Activated CD4-positive, alpha-beta T cell treated with anti-CD3 and anti-CD28 coated beads for 36 hours (primary cell): ENCODE measurements around the gene RERE. TPM values are rescaled to one million over a fixed set of nuclear protein-coding genes. Genes with fewer than 3 reads are reported as not detected.

Experiments used
- ATAC-seq: fragments of 200-7000 bp; cut with Tn5 transposase; one replicate; pipeline ENCODE4 v1.10.0; 2021; ENCODE audit warnings: mild to moderate bottlenecking, moderate library complexity
- CTCF ChIA-PET: fragments of 350-600 bp; sonication (Branson Sonifier 250); formaldehyde crosslinking; loops from one replicate; lab custom pipeline; 2021; ENCODE audit warnings: antibody characterized with exemption; lab: Charles Lee
- POLR2A ChIA-PET: fragments of 350-600 bp; sonication (Branson Sonifier 250); formaldehyde crosslinking; loops from one replicate; lab custom pipeline; 2021; ENCODE audit warnings: antibody characterized with exemption, inconsistent platforms; lab: Charles Lee
- DNase-seq: peaks from one replicate; pipeline ENCODE4 v3.0.0-alpha.2; 2020
- H3K27ac Mint-ChIP-seq: one replicate; pipeline ENCODE4 v1.8.0; 2021; ENCODE audit warnings: mixed read lengths
- H3K27me3 Mint-ChIP-seq: one replicate; pipeline ENCODE4 v1.8.0; 2021; ENCODE audit warnings: mixed read lengths
- H3K36me3 Mint-ChIP-seq: one replicate; pipeline ENCODE4 v1.8.0; 2021; ENCODE audit warnings: low read depth, mixed read lengths
- H3K4me1 Mint-ChIP-seq: one replicate; pipeline ENCODE4 v1.8.0; 2021; ENCODE audit warnings: mixed read lengths
- H3K4me3 Mint-ChIP-seq: one replicate; pipeline ENCODE4 v1.8.0; 2021; ENCODE audit warnings: mild to moderate bottlenecking, moderate library complexity, mixed read lengths
- H3K9me3 Mint-ChIP-seq: one replicate; pipeline ENCODE4 v1.8.0; 2021; ENCODE audit warnings: low read depth, mixed read lengths
- intact Hi-C, 2 experiments: fragments of 100-400 bp; cut with DNase I in 1 of 2; cut with micrococcal nuclease in 1 of 2; formaldehyde crosslinking; loops; one replicate each; pipeline versions ENCODE4 v1.14.2 to v1.15.1; 2022 to 2024; cut with DNase I, micrococcal nuclease
- total RNA-seq, 2 experiments: library from RNA; stranded (reverse); gene quantifications; one replicate each; pipeline ENCODE4 v1.2.3, GENCODE V29; 2021

Gene RERE
- total RNA-seq, 2 experiments from 2014 or later: 57.4 to 71.6 TPM

DNA sequence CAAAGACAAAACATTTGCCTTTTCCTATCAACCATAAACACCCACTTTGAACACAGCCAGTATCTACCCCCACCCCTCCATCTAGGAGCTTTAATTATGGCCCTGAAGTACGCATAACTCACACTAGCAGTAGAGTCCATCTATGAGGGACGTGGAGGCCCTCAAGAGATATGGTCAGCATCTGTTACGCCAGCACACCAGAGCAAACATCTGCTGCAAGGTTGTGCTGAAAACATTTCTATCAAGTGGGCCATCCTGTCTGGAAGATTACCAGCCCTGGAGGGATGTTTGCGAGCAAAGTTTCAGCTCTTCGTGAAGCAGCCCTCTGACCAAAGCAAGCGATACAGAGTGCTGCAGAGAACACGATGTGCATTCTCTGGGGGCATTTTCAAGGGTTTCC, 424.9 kb downstream of the RERE start:
- POLR2A ChIA-PET: no interaction called here
- H3K27me3 Mint-ChIP-seq: no peaks in the 10 kb centered on the region

DNA sequence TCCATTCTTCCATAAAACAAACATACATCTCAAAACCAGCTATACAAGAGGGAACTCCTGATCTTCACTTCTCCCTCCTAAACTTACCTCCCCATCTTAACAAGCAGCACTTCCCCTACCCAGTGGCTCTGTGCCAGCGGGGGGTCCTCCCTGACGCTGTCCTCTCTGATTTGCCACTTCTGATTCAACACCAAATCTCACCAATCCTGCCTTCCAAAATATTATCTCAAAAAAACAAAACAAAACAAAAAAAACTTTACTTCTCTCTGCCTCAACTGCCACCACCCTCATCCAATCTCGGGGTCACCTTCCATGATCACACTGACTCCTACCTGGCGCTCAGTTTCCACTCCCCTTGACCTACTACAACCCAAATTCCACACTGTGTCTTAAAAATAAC, 426.7 kb downstream of the RERE start:
- DNase-seq (no peak), ATAC-seq (no peak)
- Mint-ChIP-seq H3K4me1 (peaks cover 82% of the 10 kb centered on the region), H3K9me3 (no peaks in the 10 kb centered on the region), H3K27me3 (no peaks in the 10 kb centered on the region), H3K36me3 (peaks cover 35% of the 10 kb centered on the region), H3K27ac (peak overlapping the region; percentile 53), H3K4me3 (no peak overlapping the region)
- CTCF ChIA-PET: interaction anchor here (0.6 to 0.7 kb wide), 2 partner anchors 20 to 79 kb away, joined by 3 to 4 read pairs; no protein-coding TSS in a partner anchor
- intact Hi-C loops: no loop called here
- POLR2A ChIA-PET: no interaction called here

More for the DNA sequence above, 424.9 kb downstream of the RERE start:
- CTCF ChIA-PET: interaction anchor here (0.5 kb wide), 2 partner anchors 370 to 471 kb away, joined by 3 to 4 read pairs; no protein-coding TSS in a partner anchor
- Mint-ChIP-seq H3K4me1 (peaks cover 86% of the 10 kb centered on the region), H3K36me3 (peaks cover 42% of the 10 kb centered on the region), H3K9me3 (no peaks in the 10 kb centered on the region), H3K27ac (peak overlapping the region; percentile 44), H3K4me3 (no peak overlapping the region)
- DNase-seq (no peak), ATAC-seq (no peak)
- intact Hi-C loops: no loop called here

DNA sequence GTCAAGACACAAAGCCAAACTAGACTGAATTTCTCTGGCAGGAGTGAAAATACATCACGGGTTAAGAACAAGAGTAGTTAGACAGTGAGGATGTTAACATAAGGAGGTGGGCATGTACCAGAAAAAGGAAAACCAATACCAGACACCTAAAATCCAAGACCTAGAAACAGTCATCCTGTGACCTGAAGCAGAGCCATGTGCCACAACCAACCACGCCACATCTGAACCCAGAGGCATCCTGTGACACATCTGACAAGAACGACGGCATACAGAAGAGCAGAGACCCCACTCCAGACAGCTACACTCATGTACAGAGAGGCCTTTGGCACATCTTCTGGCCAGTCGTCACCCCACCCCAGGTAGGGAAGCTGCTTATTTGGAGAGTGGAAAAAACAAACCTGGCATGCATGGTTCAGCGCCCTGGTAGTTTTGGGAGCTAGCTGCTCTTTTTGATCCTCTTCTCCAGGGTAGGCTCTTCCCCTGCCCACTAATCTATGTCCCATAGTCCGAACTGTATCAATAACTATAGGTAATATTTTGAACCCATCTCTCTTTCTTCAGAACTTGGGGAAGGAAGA, 427.4 kb downstream of the RERE start:
- CTCF ChIA-PET: interaction anchor here (0.7 to 0.8 kb wide), 2 partner anchors 20 to 38 kb away, joined by 3 to 4 read pairs; no protein-coding TSS in a partner anchor
- Mint-ChIP-seq H3K27me3 (no peaks in the 10 kb centered on the region), H3K36me3 (peaks cover 34% of the 10 kb centered on the region), H3K4me3 (no peak overlapping the region), H3K9me3 (no peaks in the 10 kb centered on the region), H3K4me1 (peaks cover 81% of the 10 kb centered on the region), H3K27ac (peak overlapping the region; percentile 58)
- ATAC-seq: peak; percentile 91
- peak; percentile 69 for DNase-seq
- intact Hi-C loops: loop anchor here in 1 of 2 experiments (5.0 kb wide), 1 partner anchor 32 kb away; no protein-coding TSS in a partner anchor
- POLR2A ChIA-PET: no interaction called here

DNA sequence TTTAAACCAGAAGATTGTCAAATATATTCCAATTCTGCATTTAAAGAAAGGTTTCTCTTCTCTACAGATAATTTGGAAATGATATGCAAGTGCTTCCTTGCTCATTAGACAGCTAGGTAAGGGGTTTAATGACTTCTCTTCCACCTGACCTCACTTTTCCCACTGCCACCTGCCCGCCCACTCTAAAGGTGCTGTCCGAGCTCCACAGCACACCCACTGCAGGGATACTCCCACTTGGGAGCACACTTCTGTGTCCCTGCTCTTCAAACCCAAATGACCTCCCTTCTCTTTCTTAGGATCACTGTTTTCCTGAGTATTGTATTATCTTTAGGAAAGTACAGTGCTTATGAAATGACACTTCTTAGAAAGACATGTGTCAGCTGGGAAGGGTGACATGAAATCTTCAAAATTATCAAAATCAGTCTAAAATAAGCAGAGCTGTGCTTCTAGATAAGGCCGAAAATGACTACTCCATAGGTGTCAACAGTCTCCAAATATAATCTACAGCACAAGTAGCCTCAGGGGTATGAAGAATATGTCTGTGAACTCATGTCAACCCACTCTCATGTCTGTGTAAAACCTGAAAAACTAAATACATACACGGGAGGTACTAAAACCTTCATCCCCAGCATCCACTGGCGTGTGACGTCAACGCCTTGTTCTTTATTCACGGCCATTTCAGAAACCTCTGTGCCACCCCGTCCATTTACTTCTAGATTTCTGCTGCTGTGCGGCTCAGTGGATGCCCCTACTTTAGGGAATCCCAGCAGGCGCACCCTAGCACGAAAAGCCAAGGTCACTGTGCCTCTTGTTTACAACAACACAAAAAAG, 428.5 kb downstream of the RERE start:
- Mint-ChIP-seq H3K27ac (no peak overlapping the region), H3K36me3 (peaks cover 42% of the 10 kb centered on the region), H3K4me3 (no peak overlapping the region), H3K4me1 (peaks cover 82% of the 10 kb centered on the region), H3K27me3 (no peaks in the 10 kb centered on the region), H3K9me3 (no peaks in the 10 kb centered on the region)
- ChIA-PET CTCF (interaction anchor here (0.8 kb wide), 1 partner anchor 39 kb away, joined by 3 read pairs; no protein-coding TSS in a partner anchor), POLR2A (interaction anchor here (0.7 kb wide), 1 partner anchor 55 kb away, joined by 3 read pairs; no protein-coding TSS in a partner anchor)
- intact Hi-C loops: loop anchor here in 1 of 2 experiments (5.0 kb wide), 1 partner anchor 33 kb away; no protein-coding TSS in a partner anchor
- no peak for DNase-seq
- ATAC-seq: no peak

DNA sequence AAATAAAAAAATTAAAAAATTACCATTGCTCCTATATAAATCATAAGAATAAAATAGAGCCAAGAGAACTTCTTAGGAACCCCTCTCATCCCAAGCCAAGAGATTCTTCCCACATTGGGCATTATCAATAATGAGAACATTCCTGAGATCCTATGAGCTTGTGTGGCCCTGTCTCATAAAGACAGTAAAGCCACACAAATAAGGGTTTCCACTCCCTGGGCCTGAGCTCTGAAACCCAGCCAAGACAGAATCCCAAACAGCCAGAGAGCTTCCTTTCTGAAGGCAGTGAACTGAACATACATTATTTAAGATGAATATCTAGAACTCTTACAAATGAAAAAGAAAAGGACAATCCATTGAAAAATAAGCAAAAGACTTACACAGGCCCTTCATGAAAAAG, 431.2 kb downstream of the RERE start:
- Mint-ChIP-seq H3K27ac (peak overlapping the region; percentile 16), H3K36me3 (peaks cover 35% of the 10 kb centered on the region), H3K27me3 (no peaks in the 10 kb centered on the region), H3K4me1 (peaks cover 83% of the 10 kb centered on the region), H3K4me3 (no peak overlapping the region), H3K9me3 (no peaks in the 10 kb centered on the region)
- DNase-seq (no peak), ATAC-seq (no peak)
- CTCF ChIA-PET: interaction anchor here (1.0 to 2.1 kb wide), 5 partner anchors 8 to 35 kb away, joined by 3 to 10 read pairs (median 4); no protein-coding TSS in a partner anchor
- intact Hi-C loops: loop anchor here in 1 of 2 experiments (5.0 kb wide), 1 partner anchor 36 kb away; no protein-coding TSS in a partner anchor
- POLR2A ChIA-PET: no interaction called here

DNA sequence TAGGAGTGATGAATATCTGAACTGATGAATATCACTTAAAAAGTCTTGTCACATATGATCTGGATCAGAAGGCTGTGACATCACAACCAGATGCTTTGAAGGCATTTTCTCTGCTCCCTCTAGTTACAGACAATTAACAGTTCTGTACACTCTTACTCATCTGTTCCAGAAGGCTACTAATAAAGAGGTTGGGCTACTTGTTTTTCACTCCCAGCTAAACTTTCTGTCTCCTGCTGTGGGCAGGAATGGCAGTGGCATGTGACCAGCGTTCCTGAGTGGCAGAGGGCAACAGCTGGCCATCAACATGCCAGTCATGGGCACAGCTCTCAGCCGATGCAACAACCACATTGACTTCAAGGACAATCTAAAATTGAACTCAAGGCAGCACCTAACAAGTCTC, 432.9 kb downstream of the RERE start:
- Mint-ChIP-seq H3K9me3 (no peaks in the 10 kb centered on the region), H3K27me3 (no peaks in the 10 kb centered on the region), H3K36me3 (peaks cover 35% of the 10 kb centered on the region), H3K27ac (peak overlapping the region; percentile 76), H3K4me1 (peaks cover 82% of the 10 kb centered on the region), H3K4me3 (no peak overlapping the region)
- peak; percentile 63 for ATAC-seq
- POLR2A ChIA-PET: no interaction called here
- intact Hi-C loops: no loop called here
- no peak for DNase-seq
- CTCF ChIA-PET: interaction anchor here (0.6 to 0.7 kb wide), 2 partner anchors 23 to 332 kb away, joined by 3 read pairs; no protein-coding TSS in a partner anchor

DNA sequence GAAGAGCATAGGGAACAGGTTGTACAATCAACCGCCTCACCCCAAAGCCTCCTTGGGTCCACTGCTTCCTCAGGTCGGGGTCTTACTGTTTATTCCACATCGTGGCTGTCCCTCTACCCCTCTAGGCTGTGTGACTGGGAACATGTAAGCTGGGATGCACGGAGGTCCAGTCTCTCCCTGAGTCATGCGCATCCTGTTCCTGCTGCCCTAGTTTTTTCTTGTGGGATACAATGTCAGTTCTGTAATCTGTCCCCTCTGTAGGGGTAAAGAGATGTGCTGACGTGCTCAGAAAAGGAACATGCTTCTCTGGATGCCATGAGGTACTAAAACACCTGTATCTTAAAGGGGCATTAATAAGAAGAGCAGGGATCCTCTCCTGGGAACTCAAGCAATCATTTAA, 433.4 kb downstream of the RERE start:
- Mint-ChIP-seq H3K27me3 (no peaks in the 10 kb centered on the region), H3K4me1 (peaks cover 82% of the 10 kb centered on the region), H3K4me3 (no peak overlapping the region), H3K9me3 (no peaks in the 10 kb centered on the region), H3K27ac (peak overlapping the region; percentile 76), H3K36me3 (peaks cover 30% of the 10 kb centered on the region)
- DNase-seq (no peak), ATAC-seq (no peak)
- CTCF ChIA-PET: interaction anchor here (0.6 to 0.7 kb wide), 2 partner anchors 23 to 332 kb away, joined by 3 read pairs; no protein-coding TSS in a partner anchor
- POLR2A ChIA-PET: no interaction called here
- intact Hi-C loops: no loop called here

DNA sequence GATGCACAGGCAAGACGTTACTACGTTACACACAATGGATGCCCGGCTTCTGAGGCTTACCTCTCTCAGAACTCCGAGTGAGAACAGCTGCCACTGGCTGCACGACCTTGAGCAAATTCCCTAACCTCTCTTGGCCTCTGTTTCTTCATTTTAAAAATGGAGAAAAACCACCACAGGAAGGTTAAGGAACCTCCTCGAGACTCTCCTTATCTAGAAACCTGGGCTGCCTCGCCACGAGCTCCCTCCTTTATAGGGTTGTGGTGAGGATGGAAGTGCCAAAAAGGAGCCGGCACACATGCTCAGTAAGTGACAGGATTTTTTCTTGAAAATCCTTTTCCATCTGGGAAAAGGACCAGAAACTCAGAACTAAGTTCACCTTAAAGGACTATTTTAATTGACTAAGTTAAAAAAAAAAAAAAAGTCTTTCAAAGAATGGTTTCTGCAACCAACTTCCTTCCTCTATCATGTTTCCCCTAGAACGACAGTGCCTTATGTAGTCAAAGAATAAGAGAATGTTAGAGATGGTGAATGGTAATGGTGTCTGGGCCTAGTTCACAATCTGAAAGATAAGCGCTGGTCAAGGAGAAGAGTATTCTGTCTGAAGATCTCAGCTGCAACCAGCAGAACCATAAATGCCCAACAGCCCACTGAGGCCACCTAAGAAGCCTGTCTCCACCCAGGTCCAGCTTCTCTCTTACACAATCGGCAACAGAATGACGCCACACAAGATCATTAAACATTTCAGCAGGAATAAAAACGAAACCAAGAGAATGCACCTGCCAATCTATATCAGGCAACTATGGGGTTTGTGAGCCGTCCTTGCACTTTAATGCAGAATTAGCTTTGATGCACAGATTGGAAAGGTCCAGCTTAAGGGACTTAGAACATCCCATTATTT, 434.6 kb downstream of the RERE start:
- intact Hi-C loops: no loop called here
- no peak for ATAC-seq
- Mint-ChIP-seq H3K36me3 (peaks cover 23% of the 10 kb centered on the region), H3K4me3 (peak overlapping the region; percentile 56), H3K27ac (peak overlapping the region; percentile 81), H3K27me3 (no peaks in the 10 kb centered on the region), H3K9me3 (no peaks in the 10 kb centered on the region), H3K4me1 (peaks cover 87% of the 10 kb centered on the region)
- POLR2A ChIA-PET: interaction anchor here (0.7 kb wide), 1 partner anchor 9 kb away, joined by 3 read pairs; no protein-coding TSS in a partner anchor
- CTCF ChIA-PET: interaction anchor here (0.7 to 2.8 kb wide), 7 partner anchors 11 to 716 kb away, joined by 3 to 19 read pairs (median 3); no protein-coding TSS in a partner anchor
- no peak for DNase-seq

DNA sequence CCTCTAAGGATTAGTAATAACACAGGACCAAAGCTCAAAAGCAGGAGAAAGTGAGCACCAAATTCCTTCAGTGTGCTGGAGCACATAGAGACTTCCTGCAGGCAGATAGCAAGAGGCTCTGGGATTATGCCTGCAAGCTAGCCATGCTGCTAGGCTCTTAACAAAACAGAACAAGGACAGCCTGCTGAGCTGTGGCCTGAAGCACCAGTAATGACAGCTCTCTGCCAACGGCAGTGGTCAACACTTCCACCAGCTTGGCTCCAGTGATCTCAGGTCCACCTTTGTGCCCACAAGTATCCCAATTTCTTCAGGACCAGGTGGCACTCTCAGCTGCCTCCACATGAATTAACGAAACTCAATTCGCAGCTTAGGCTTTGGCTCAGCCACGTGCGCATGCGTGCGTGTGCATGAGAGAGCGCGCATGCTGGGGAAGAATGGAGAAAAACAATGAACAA, 435.4 kb downstream of the RERE start:
- CTCF ChIA-PET: interaction anchor here (0.9 to 2.8 kb wide), 5 partner anchors 10 to 30 kb away, joined by 3 to 19 read pairs (median 4); no protein-coding TSS in a partner anchor
- no peak for ATAC-seq
- Mint-ChIP-seq H3K9me3 (no peaks in the 10 kb centered on the region), H3K4me3 (no peak overlapping the region), H3K36me3 (peaks cover 27% of the 10 kb centered on the region), H3K27ac (peak overlapping the region; percentile 39), H3K4me1 (peaks cover 86% of the 10 kb centered on the region), H3K27me3 (no peaks in the 10 kb centered on the region)
- POLR2A ChIA-PET: interaction anchor here (0.7 kb wide), 1 partner anchor 8 kb away, joined by 3 read pairs; no protein-coding TSS in a partner anchor
- no peak for DNase-seq
- intact Hi-C loops: no loop called here

DNA sequence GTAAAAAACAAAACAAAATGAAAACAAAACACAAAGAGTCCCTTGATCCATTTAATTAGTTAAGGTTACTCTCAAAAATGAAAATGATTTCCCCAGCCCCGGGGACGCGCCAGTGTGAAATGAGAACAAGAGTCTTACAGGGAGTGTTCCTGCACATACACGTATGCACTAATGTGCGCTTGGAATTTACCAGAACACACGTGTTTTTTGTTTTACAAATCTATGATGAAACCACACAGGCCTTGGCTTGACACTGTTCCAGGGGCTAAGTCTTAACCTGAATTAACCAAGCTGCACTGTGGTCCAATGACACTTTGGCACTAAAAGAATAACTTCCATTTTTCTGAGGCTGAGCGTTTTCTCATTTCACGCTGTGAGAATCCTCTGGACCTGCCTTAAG, 435.8 kb downstream of the RERE start:
- H3K9me3 Mint-ChIP-seq: no peaks in the 10 kb centered on the region
- no peak for DNase-seq
- intact Hi-C loops: no loop called here
- H3K27ac Mint-ChIP-seq: peak overlapping the region; percentile 39
- ChIA-PET POLR2A (no interaction called here), CTCF (interaction anchor here (2.4 to 2.8 kb wide), 2 partner anchors 9 to 29 kb away, joined by 5 to 19 read pairs; no protein-coding TSS in a partner anchor)
- H3K27me3 Mint-ChIP-seq: no peaks in the 10 kb centered on the region
- no peak overlapping the region for H3K4me3 Mint-ChIP-seq
- H3K4me1 Mint-ChIP-seq: peaks cover 83% of the 10 kb centered on the region
- ATAC-seq: no peak
- H3K36me3 Mint-ChIP-seq: peaks cover 26% of the 10 kb centered on the region
